Upper lobe of right lung (tissue), 1 donor: Measurements from ENCODE around the gene IFT80. TPM values are rescaled to one million over a fixed set of nuclear protein-coding genes. Genes with fewer than 3 reads are reported as not detected.

Experiments
- ATAC-seq: fragments of 200-7000 bp; cut with Tn5 transposase; one replicate; pipeline ENCODE4 v1.9.1; 2020; ENCODE audit warnings: mild to moderate bottlenecking, moderate library complexity
- DNase-seq: peaks from one replicate; pipeline ENCODE4 v3.0.0-alpha.2; 2020
- H3K27ac ChIP-seq: fragments of 200-600 bp; one replicate; pipeline ENCODE4 v1.8.0; 2022
- H3K27me3 ChIP-seq: fragments of 200-600 bp; one replicate; pipeline ENCODE4 v1.8.0; 2022; ENCODE audit warnings: mild to moderate bottlenecking
- H3K36me3 ChIP-seq: fragments of 200-600 bp; one replicate; pipeline ENCODE4 v1.8.0; 2022
- H3K4me1 ChIP-seq: fragments of 200-600 bp; one replicate; pipeline ENCODE4 v1.8.0; 2022
- H3K4me3 ChIP-seq: fragments of 200-600 bp; one replicate; pipeline ENCODE4 v1.8.0; 2022; ENCODE audit warnings: mild to moderate bottlenecking
- H3K9me3 ChIP-seq: fragments of 200-600 bp; one replicate; pipeline ENCODE4 v1.8.0; 2022
- intact Hi-C: fragments of 100-400 bp; cut with DNase I; formaldehyde crosslinking; loops from one replicate; pipeline ENCODE4 v1.11.0; 2022
- total RNA-seq: library from RNA; stranded (reverse); fragmentation: NEBNext Ultra II Directional; extraction: Animal tissue kit (Norgen Biotek cat#: 25700); gene quantifications from one replicate; pipeline ENCODE4 v1.2.1, GENCODE V29; 2021
- TF ChIP-seq, protein P1 (sequence below): fragments of 200-600 bp; IDR thresholded peaks from one replicate; pipeline ENCODE4 v1.8.0; 2022; ENCODE audit warnings: antibody characterized with exemption
- donor health status: DM: no; HTN: yes; CAD: no; lungs with severe emphysema.

The IFT80 gene
- total RNA-seq, 1 donor from 2014 or later: 37.1 TPM

DNA sequence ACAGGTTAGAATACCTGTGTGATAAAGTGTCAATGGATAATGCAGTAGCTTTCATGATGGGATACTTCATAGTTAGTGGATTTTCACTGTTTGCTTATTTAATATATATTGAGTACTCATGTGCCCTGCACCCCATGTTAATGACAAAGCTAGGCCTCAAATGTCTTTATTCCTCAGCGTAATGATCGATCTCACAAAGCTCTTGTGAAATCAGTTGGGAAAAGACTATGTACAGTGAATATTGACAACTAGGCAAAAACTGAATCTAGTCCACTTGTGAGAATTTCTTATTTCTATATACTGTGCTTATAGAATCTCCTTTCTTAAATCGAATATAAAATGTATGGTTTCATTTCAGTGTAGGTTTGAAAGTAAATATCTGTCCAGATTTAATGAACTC lies 18.3 kb upstream of the IFT80 start:
- Histone ChIP-seq H3K4me1 (no peaks in the 10 kb centered on the region), H3K36me3 (peaks cover 87% of the 10 kb centered on the region), H3K4me3 (no peak overlapping the region), H3K9me3 (no peaks in the 10 kb centered on the region), H3K27me3 (no peaks in the 10 kb centered on the region), H3K27ac (no peak overlapping the region)
- intact Hi-C loops: no loop called here
- ATAC-seq (no peak), DNase-seq (no peak)
- TF ChIP-seq, protein P1, sequence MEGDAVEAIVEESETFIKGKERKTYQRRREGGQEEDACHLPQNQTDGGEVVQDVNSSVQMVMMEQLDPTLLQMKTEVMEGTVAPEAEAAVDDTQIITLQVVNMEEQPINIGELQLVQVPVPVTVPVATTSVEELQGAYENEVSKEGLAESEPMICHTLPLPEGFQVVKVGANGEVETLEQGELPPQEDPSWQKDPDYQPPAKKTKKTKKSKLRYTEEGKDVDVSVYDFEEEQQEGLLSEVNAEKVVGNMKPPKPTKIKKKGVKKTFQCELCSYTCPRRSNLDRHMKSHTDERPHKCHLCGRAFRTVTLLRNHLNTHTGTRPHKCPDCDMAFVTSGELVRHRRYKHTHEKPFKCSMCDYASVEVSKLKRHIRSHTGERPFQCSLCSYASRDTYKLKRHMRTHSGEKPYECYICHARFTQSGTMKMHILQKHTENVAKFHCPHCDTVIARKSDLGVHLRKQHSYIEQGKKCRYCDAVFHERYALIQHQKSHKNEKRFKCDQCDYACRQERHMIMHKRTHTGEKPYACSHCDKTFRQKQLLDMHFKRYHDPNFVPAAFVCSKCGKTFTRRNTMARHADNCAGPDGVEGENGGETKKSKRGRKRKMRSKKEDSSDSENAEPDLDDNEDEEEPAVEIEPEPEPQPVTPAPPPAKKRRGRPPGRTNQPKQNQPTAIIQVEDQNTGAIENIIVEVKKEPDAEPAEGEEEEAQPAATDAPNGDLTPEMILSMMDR: no peak

DNA sequence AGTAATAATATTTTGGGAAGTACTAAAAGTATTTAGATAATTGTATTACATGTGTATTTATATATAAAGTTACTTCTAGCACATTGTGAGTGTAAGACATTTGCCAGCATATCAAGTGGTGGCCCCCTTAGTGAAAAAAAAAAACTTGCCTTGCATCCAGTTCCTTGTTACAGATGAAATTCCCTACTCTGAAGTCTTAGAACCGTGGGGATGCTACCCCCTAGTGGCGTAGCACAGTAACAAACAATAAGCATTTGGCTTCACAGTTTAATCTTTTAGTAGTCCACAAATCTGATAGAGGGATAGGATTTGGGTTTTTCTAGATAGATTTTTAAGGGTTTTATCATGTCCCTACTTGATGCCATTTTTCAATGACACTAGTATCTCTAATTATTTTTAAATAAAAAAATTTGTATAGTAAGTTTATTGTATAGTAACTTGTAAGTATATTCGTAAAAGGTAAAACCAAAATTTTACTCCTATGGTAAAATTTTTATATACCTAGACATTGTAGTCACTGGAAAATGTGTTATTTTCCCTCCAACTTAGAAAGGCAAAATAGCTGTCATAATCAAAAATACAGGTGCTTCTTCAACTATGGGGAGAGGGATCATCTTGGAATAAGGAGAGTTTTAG lies 14.7 kb upstream of the IFT80 start:
- TF ChIP-seq, protein P1: peak; percentile 92
- ATAC-seq: peak; percentile 95
- Histone ChIP-seq H3K9me3 (no peaks in the 10 kb centered on the region), H3K4me3 (no peak overlapping the region), H3K27me3 (no peaks in the 10 kb centered on the region), H3K36me3 (peaks cover 56% of the 10 kb centered on the region), H3K4me1 (no peaks in the 10 kb centered on the region), H3K27ac (no peak overlapping the region)
- DNase-seq: no peak
- intact Hi-C loops: no loop called here

DNA sequence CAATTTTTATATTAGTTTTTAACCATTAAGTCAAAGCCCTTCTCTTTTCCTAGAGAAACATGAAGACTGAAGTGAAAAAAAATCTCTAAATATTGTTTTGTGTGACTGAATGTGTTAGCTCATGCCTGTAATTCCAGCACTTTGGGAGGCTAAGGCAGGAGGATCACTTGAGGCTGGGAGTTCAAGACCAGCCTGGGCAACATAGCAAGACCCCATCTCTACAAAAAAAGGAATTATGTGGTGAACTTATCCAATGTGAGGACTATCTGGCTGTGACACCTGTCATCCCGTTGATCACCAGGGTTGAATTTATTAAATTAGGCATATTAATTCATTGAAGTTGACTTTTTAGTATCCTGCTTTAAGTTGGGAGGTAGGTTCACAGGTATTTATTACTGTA lies 13.5 kb upstream of the IFT80 start:
- no peaks in the 10 kb centered on the region for H3K27me3 ChIP-seq
- H3K9me3 ChIP-seq: no peaks in the 10 kb centered on the region
- intact Hi-C loops: no loop called here
- H3K4me3 ChIP-seq: no peak overlapping the region
- TF ChIP-seq, protein P1: no peak
- ATAC-seq (no peak), DNase-seq (no peak)
- H3K27ac ChIP-seq: no peak overlapping the region
- no peaks in the 10 kb centered on the region for H3K4me1 ChIP-seq
- peaks cover 44% of the 10 kb centered on the region for H3K36me3 ChIP-seq

DNA sequence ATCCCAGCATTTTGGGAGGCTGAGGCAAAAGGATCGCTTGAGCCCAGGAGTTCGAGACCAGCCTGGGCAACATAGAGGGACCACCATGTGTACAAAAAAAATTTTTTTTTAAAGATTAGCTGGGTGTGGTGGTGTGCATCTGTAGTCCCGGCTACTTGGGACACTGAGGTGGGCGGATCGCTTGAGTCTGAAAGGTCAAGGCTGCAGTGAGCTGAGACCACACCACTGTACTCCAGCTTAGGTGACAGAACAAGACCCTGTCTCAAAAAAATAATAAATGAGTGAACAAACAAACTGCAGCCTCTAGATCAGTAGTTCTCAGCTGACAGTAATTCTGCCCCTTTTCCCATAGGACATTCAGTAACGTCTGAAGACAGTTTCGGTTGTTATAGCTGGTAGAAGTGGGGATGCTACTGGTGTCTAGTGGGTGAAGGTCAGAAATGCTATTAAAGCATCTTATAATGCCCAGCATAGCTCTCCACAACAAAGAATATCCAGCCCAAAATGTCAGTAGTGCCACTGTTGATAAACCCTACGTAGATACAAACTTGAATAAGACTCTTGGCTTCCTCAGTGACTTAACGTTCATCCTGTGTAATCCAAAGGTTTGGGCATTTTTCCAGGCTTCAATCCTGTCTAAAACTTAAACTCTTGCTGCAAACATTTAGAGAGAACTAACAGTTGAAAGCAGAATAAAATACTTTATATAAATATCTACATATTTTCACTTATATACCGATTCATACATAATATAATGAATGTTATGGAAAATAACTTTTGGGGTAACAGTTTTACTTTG lies 11.0 kb upstream of the IFT80 start:
- intact Hi-C loops: no loop called here

DNA sequence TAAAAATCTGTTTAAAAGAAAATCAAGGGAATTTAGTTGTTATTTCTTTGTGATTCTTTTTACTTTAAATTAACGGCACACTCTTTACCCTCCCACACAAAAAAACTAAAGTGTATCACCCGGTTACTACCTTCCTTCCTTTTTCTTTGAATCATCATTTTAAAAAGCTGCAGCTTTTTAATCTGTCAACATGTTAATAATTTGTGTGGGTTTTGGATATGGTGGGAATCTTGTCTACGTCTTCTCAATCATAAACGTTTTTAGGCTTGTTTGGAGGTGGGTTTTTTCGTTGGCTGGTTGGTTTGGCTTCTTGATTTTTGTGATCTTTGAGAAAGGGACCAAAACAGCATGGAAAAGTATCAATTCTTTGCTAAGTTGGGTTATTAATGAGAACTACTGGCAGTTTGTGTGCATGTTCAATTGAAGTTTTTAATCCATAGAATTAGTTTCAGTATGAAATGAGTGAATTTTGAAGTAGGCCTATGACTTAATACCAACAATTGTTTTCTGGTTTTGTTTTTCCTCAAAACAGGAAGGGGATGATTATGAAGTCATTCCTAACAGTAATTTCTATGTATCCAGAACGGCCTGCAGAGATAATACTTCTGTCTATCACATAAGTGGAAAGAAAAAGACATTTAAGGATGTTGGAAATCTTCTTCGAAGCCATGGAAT lies 4.9 kb upstream of the IFT80 start:
- H3K9me3 ChIP-seq: no peaks in the 10 kb centered on the region
- no peaks in the 10 kb centered on the region for H3K27me3 ChIP-seq
- peak overlapping the region; percentile 90 for H3K4me3 ChIP-seq
- ATAC-seq: no peak
- peaks cover 3% of the 10 kb centered on the region for H3K4me1 ChIP-seq
- peaks cover 7% of the 10 kb centered on the region for H3K36me3 ChIP-seq
- intact Hi-C loops: no loop called here
- H3K27ac ChIP-seq: peak overlapping the region; percentile 88
- TF ChIP-seq, protein P1: no peak
- DNase-seq: no peak

More for the DNA sequence above, 11.0 kb upstream of the IFT80 start:
- Histone ChIP-seq H3K9me3 (no peaks in the 10 kb centered on the region), H3K36me3 (peaks cover 27% of the 10 kb centered on the region), H3K4me1 (no peaks in the 10 kb centered on the region), H3K27me3 (no peaks in the 10 kb centered on the region), H3K27ac (no peak overlapping the region), H3K4me3 (no peak overlapping the region)
- TF ChIP-seq, protein P1: no peak
- no peak for ATAC-seq
- DNase-seq: no peak
